Endothelial cell of umbilical vein (primary cell): ENCODE data around the gene ZNF740. TPM values are rescaled to one million over a fixed set of nuclear protein-coding genes. Genes with fewer than 3 reads are reported as not detected.

ENCODE experiments used
- BruUV-seq: library from RNA; stranded (reverse); fragments of 400-500 nt; replicated peaks from 2 replicates; lab custom pipeline; 2021; lab: Mats Ljungman, UMichigan
- CTCF ChIA-PET: fragments of 300-600, 350-600 bp; sonication (Branson Sonifier 250); formaldehyde crosslinking; loops from one replicate; lab custom pipeline; 2021; ENCODE audit warnings: antibody characterized with exemption, inconsistent platforms; lab: Charles Lee
- POLR2A ChIA-PET: fragments of 300-600, 350-600 bp; sonication (Branson Sonifier 250); formaldehyde crosslinking; loops from one replicate; lab custom pipeline; 2021; ENCODE audit warnings: antibody characterized with exemption, inconsistent platforms; lab: Charles Lee
- DNase-seq: peaks from one replicate; pipeline ENCODE4 v3.0.0-alpha.2; 2011; ENCODE audit warnings: low read depth, low spot score
- FAIRE-seq: peaks from 2 replicates; lab custom pipeline; 2011; peaks lifted over from hg19 to GRCh38; lab: Jason Lieb, UNC
- H2AFZ ChIP-seq: 2 replicates; pipeline ENCODE4 v1.6.0; 2012; ENCODE audit warnings: low read depth, low read length, control low read depth, inconsistent platforms
- H3K27ac ChIP-seq: 2 replicates; pipeline ENCODE4 v1.5.1; 2011; ENCODE audit warnings: low read depth, mild to moderate bottlenecking, control low read depth, low read length, moderate library complexity; ENCODE audit not compliant: insufficient read depth
- H3K27me3 ChIP-seq, 2 experiments: 2 replicates each; pipeline versions ENCODE4 v1.6.0 to v1.6.1; 2011; ENCODE audit warnings: low read length in 2 of 2, mixed read lengths in 1 of 2; ENCODE audit not compliant: control insufficient read depth in 2 of 2, insufficient read depth in 2 of 2
- H3K36me3 ChIP-seq, 2 experiments: 2 replicates in 1 of 2; 3 replicates in 1 of 2; pipeline ENCODE4 v1.5.1; 2011; ENCODE audit warnings: low read length in 2 of 2, mild to moderate bottlenecking in 1 of 2, moderate library complexity in 1 of 2; ENCODE audit not compliant: control insufficient read depth in 2 of 2, insufficient read depth in 2 of 2; ENCODE audit errors: extremely low read depth in 1 of 2
- H3K4me1 ChIP-seq: 3 replicates; pipeline ENCODE4 v1.5.1; 2011; ENCODE audit warnings: mild to moderate bottlenecking, low read length; ENCODE audit not compliant: control insufficient read depth, insufficient read depth; ENCODE audit errors: extremely low read depth
- H3K4me2 ChIP-seq: 2 replicates; pipeline ENCODE4 v1.6.1; 2011; ENCODE audit warnings: low read length, control low read depth, mixed read lengths; ENCODE audit not compliant: insufficient read depth
- H3K4me3 ChIP-seq, 3 experiments: fragments of 200-600 bp in 1 of 3; sonication (generic), shearing (Covaris generic) in 1 of 3; replicated peaks in 1 of 3; 2 replicates each; pipeline ENCODE4 v1.5.1; 2011 to 2016; ENCODE audit warnings: control low read depth in 3 of 3, low read length in 3 of 3, mild to moderate bottlenecking in 2 of 3, inconsistent platforms in 1 of 3, low read depth in 1 of 3, moderate library complexity in 1 of 3; ENCODE audit not compliant: insufficient read depth in 1 of 3
- H3K79me2 ChIP-seq: 2 replicates; pipeline ENCODE4 v1.6.0; 2012; ENCODE audit warnings: low read length, inconsistent platforms; ENCODE audit not compliant: control insufficient read depth, insufficient read depth
- H3K9ac ChIP-seq: replicated peaks from 2 replicates; pipeline ENCODE3; 2011; ENCODE audit warnings: low read length, control low read depth; ENCODE audit not compliant: insufficient read depth; ENCODE audit errors: extremely low read depth
- H3K9me1 ChIP-seq: replicated peaks from 3 replicates; pipeline ENCODE4 v1.6.0; 2011; ENCODE audit warnings: mild to moderate bottlenecking, low read length; ENCODE audit not compliant: control insufficient read depth, insufficient read depth; ENCODE audit errors: extremely low read depth
- H3K9me3 ChIP-seq: replicated peaks from 2 replicates; pipeline ENCODE4 v1.5.1; 2012; ENCODE audit warnings: low read length, inconsistent platforms; ENCODE audit not compliant: control insufficient read depth, insufficient read depth
- H4K20me1 ChIP-seq: replicated peaks from 2 replicates; pipeline ENCODE3; 2011; ENCODE audit warnings: mild to moderate bottlenecking, low read length; ENCODE audit not compliant: control insufficient read depth, insufficient read depth; ENCODE audit errors: extremely low read depth
- CTCF ChIP-seq, 2 donors: IDR thresholded peaks; 1 replicate in 1 of 2; 2 replicates in 1 of 2; pipeline ENCODE4 v1.5.1; 2011; ENCODE audit warnings: low read length in 2 of 2, mild to moderate bottlenecking in 2 of 2, moderate library complexity in 2 of 2, control low read depth in 1 of 2, inconsistent platforms in 1 of 2, low read depth in 1 of 2; ENCODE audit not compliant: insufficient read depth in 1 of 2; ENCODE audit errors: extremely low read depth in 1 of 2
- EZH2 ChIP-seq: IDR thresholded peaks from 2 replicates; pipeline ENCODE4 v1.6.1; 2012; ENCODE audit warnings: borderline replicate concordance, low read depth, mild to moderate bottlenecking, moderate library complexity, low read length, inconsistent platforms; ENCODE audit not compliant: severe bottlenecking
- FOS ChIP-seq: IDR thresholded peaks from 2 replicates; pipeline ENCODE4 v1.6.1; 2011; ENCODE audit warnings: mild to moderate bottlenecking, low read length, moderate library complexity, borderline replicate concordance; ENCODE audit not compliant: insufficient read depth
- GATA2 ChIP-seq: IDR thresholded peaks from 2 replicates; pipeline ENCODE4 v1.7.0; 2011; ENCODE audit warnings: low read depth, mild to moderate bottlenecking, moderate library complexity, mixed read lengths, low read length; ENCODE audit not compliant: insufficient read length, insufficient read depth
- JUN ChIP-seq: IDR thresholded peaks from 2 replicates; pipeline ENCODE4 v1.6.1; 2011; ENCODE audit warnings: borderline replicate concordance, low read depth; ENCODE audit not compliant: insufficient read length, insufficient read depth
- MAX ChIP-seq: IDR thresholded peaks from 2 replicates; pipeline ENCODE4 v1.6.1; 2011; ENCODE audit not compliant: insufficient read depth, insufficient read length
- MYC ChIP-seq: IDR thresholded peaks from one replicate; pipeline ENCODE4 v1.6.1; 2011; ENCODE audit warnings: mild to moderate bottlenecking, low read depth, low read length
- POLR2A ChIP-seq: IDR thresholded peaks from 2 replicates; pipeline ENCODE4 v1.6.1; 2012; ENCODE audit warnings: low read depth, mild to moderate bottlenecking, control low read depth, low read length
- POLR2AphosphoS5 ChIP-seq: IDR thresholded peaks from 2 replicates; pipeline ENCODE4 v1.6.1; 2012; ENCODE audit warnings: low read depth, mild to moderate bottlenecking, control low read depth, low read length, moderate library complexity; ENCODE audit not compliant: insufficient read depth
- dilution Hi-C: fragments of 300-500 bp; cut with MboI; formaldehyde crosslinking; loops from one replicate; pipeline ENCODE4 v1.15.0; 2019; ENCODE audit warnings: low sequenced_read_pairs; ENCODE audit not compliant: extremely low pct_ligation_motif_present
- intact Hi-C: fragments of 100-400 bp; cut with micrococcal nuclease; formaldehyde crosslinking; loops from one replicate; pipeline ENCODE4 v1.10.0; 2022
- polyA plus RNA-seq, 4 experiments: library from polyadenylated mRNA; depleted of rRNA in 3 of 4; stranded (reverse) in 3 of 4; unstranded in 1 of 4; fragments of >200 nt; gene quantifications; 2 replicates each; pipeline versions ENCODE4 v1.2.1 to v1.2.3, GENCODE V29; 2011 to 2012; ENCODE audit warnings: missing spikeins in 1 of 4
- total RNA-seq: library from RNA; stranded (reverse); gene quantifications from 2 replicates; pipeline ENCODE4 v1.2.3, GENCODE V29; 2021

ZNF740 gene
- total and polyA plus RNA-seq, 2 donors (not counting 3 experiments of a cell fraction or from before 2014, with no cell fraction given): 10.5 to 38.1 TPM

DNA sequence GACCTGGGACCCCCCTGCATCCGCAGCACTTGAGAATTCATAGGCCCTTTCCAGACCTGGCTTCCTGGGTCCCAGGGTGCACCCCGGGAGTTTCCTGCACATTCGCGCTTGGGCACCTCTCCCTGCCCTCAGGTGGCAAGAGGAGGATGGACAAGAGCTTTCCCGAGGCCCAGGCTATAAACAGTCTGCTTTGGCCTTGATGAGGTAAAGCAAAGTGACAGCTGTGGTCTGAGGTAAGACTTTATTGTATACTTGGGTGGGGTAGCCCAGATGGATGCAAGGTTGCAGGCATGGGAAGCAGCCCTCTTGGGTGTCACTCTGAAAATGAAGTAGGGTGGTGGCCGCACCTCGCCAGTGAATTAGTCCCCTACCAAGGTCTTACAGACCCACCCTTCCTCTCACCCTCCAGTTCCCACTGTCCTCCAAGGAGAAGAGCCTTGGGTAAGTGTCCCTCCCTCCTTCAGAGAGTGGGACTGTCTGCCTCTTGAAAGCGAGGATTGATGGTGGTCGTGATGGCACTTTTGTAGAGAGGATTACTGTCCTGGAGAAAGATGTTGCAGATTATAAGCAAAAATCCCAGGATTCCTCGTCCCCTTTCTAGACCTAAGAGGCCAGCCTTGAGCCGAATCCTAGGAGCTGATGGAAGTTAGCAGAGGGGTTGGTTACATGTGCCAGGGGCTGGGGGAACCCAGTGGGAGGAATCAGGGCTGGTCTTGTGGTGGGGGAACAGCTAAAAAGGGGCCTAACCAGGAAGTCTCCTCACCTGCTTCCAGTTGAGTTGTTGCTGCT is 10.8 kb downstream of the ZNF740 start:
- Histone ChIP-seq H3K36me3 (peaks cover 13 to 19% of the 10 kb centered on the region in 2 experiments), H3K4me1 (peaks cover 4% of the 10 kb centered on the region), H3K79me2 (no peaks in the 10 kb centered on the region), H3K4me2 (no peak overlapping the region), H3K9ac (no peak overlapping the region), H3K27ac (no peak overlapping the region), H3K27me3 (no peaks in the 10 kb centered on the region), H3K9me3 (no peaks in the 10 kb centered on the region), H4K20me1 (no peaks in the 10 kb centered on the region), H3K9me1 (no peaks in the 10 kb centered on the region), H3K4me3 (no peak overlapping the region), H2AFZ (no peak overlapping the region)
- BruUV-seq: no TSS peak
- TF ChIP-seq POLR2A: no peak
- no peak for TF ChIP-seq POLR2AphosphoS5
- TF ChIP-seq FOS: no peak
- TF ChIP-seq EZH2: no peak
- no peak for TF ChIP-seq MAX
- no peak for TF ChIP-seq JUN
- no peak for TF ChIP-seq MYC
- no peak for TF ChIP-seq GATA2
- TF ChIP-seq CTCF (IDR thresholded peaks at IDR 0.05; ENCODE audit: extremely low read depth in 1 of 2, insufficient read depth in 1 of 2, low read depth in 1 of 2, low read length in 2 of 2): no peak
- intact Hi-C loops: no loop called here
- dilution Hi-C loops: no loop called here
- DNase-seq (no peak), FAIRE-seq (no peak)
- ChIA-PET POLR2A (interaction anchor here (0.7 kb wide), 1 partner anchor 140 kb away, joined by 3 read pairs; no protein-coding TSS in a partner anchor), CTCF (interaction anchor here (1.0 to 7.2 kb wide), 5 partner anchors 16 to 125 kb away, joined by 3 to 102 read pairs (median 10); no protein-coding TSS in a partner anchor)
